ENCODE data around the gene PPP6R3. TPM values are rescaled to one million over a fixed set of nuclear protein-coding genes. Genes with fewer than 3 reads are reported as not detected.

PPP6R3 gene
- polyA plus RNA-seq, 1 donor from 2014 or later, result 111 TPM

DNA sequence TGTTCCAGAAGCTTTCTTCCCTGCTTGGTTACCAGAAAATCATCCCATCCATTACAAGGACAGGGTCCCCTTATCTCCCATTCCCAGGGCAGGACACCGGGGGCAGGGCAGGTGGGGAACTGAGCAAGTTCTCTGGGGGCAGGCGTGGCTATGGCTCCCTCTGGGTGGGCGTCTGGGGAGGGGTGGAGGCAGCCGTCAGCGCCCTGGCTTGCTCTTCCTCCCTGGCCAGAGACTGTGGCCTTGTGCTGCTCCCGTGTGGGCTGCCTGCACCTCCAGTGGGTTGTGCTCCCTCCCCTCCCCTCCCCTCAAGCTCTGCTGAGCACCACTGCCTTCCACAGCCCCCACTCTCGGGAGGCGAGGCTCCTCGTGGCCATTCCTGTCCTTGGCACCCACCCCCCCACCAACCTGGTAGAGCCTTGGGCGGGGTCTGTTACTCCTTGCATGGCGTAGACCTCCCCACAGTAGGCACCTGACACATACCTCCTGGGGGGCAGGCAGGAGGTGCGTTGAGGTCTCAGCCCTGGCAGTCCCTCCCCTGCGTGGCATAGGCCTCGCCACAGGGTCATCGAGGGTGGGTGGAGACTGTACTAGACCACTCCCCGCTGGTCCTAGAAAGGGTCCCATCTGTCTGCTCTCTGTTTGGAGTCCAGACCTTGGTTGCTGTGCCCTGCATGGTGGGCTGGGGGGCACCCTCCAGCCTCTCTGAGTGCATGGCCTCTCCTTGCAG is 24.2 kb upstream of the PPP6R3 start:
- H3F3A ChIP-seq (ENCODE audit: insufficient read depth, low read length, poor library complexity, severe bottlenecking), result no peaks in the 10 kb centered on the region
- no peak overlapping the region for H3K4me3 ChIP-seq (ENCODE audit: low read length)
- H3K36me3 ChIP-seq (ENCODE audit: insufficient read depth, low read length), result no peaks in the 10 kb centered on the region
- H3K79me2 ChIP-seq (replicated peaks; ENCODE audit: insufficient read depth, low read length), result no peaks in the 10 kb centered on the region
- TF ChIP-seq TAF1 (IDR thresholded peaks at IDR 0.05; ENCODE audit: low read depth), result no peak
- TF ChIP-seq MXI1 (conservative IDR thresholded peaks at IDR 0.05; ENCODE audit: poor library complexity, severe bottlenecking), result no peak
- TF ChIP-seq EZH2 (IDR thresholded peaks at IDR 0.05; ENCODE audit: borderline replicate concordance, insufficient read depth, low read length, poor library complexity, severe bottlenecking), result no peak
- TF ChIP-seq, protein P1, sequence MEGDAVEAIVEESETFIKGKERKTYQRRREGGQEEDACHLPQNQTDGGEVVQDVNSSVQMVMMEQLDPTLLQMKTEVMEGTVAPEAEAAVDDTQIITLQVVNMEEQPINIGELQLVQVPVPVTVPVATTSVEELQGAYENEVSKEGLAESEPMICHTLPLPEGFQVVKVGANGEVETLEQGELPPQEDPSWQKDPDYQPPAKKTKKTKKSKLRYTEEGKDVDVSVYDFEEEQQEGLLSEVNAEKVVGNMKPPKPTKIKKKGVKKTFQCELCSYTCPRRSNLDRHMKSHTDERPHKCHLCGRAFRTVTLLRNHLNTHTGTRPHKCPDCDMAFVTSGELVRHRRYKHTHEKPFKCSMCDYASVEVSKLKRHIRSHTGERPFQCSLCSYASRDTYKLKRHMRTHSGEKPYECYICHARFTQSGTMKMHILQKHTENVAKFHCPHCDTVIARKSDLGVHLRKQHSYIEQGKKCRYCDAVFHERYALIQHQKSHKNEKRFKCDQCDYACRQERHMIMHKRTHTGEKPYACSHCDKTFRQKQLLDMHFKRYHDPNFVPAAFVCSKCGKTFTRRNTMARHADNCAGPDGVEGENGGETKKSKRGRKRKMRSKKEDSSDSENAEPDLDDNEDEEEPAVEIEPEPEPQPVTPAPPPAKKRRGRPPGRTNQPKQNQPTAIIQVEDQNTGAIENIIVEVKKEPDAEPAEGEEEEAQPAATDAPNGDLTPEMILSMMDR (IDR thresholded peaks at IDR 0.05; ENCODE audit: poor library complexity, severe bottlenecking), result no peak
- no peak for TF ChIP-seq SMC3 (conservative IDR thresholded peaks at IDR 0.05; ENCODE audit: poor library complexity)
- no peak for TF ChIP-seq EP300 (conservative IDR thresholded peaks at IDR 0.05; ENCODE audit: poor library complexity, severe bottlenecking)
- no peak for TF ChIP-seq RAD21 (conservative IDR thresholded peaks at IDR 0.05)
- TF ChIP-seq, protein P2, sequence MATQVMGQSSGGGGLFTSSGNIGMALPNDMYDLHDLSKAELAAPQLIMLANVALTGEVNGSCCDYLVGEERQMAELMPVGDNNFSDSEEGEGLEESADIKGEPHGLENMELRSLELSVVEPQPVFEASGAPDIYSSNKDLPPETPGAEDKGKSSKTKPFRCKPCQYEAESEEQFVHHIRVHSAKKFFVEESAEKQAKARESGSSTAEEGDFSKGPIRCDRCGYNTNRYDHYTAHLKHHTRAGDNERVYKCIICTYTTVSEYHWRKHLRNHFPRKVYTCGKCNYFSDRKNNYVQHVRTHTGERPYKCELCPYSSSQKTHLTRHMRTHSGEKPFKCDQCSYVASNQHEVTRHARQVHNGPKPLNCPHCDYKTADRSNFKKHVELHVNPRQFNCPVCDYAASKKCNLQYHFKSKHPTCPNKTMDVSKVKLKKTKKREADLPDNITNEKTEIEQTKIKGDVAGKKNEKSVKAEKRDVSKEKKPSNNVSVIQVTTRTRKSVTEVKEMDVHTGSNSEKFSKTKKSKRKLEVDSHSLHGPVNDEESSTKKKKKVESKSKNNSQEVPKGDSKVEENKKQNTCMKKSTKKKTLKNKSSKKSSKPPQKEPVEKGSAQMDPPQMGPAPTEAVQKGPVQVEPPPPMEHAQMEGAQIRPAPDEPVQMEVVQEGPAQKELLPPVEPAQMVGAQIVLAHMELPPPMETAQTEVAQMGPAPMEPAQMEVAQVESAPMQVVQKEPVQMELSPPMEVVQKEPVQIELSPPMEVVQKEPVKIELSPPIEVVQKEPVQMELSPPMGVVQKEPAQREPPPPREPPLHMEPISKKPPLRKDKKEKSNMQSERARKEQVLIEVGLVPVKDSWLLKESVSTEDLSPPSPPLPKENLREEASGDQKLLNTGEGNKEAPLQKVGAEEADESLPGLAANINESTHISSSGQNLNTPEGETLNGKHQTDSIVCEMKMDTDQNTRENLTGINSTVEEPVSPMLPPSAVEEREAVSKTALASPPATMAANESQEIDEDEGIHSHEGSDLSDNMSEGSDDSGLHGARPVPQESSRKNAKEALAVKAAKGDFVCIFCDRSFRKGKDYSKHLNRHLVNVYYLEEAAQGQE (IDR thresholded peaks at IDR 0.05; ENCODE audit: borderline replicate concordance), result no peak
- TF ChIP-seq POLR2AphosphoS5 (IDR thresholded peaks at IDR 0.05), result no peak
- no peaks in the 10 kb centered on the region for H3K27me3 ChIP-seq (ENCODE audit: insufficient read depth, low read depth, low read length)
- H2AFZ ChIP-seq (ENCODE audit: low read depth, low read length), result no peak overlapping the region
- no peak overlapping the region for H3K9ac ChIP-seq (ENCODE audit: low read length)
- H4K20me1 ChIP-seq (ENCODE audit: insufficient read depth), result no peaks in the 10 kb centered on the region
- H3K9me2 ChIP-seq (ENCODE audit: insufficient read depth, low read length), result no peaks in the 10 kb centered on the region
- no peaks in the 10 kb centered on the region for H3K9me3 ChIP-seq (ENCODE audit: low read length)
- no peak overlapping the region for H3K27ac ChIP-seq (ENCODE audit: low read length)
- H3K4me2 ChIP-seq (ENCODE audit: low read length), result no peak overlapping the region

DNA sequence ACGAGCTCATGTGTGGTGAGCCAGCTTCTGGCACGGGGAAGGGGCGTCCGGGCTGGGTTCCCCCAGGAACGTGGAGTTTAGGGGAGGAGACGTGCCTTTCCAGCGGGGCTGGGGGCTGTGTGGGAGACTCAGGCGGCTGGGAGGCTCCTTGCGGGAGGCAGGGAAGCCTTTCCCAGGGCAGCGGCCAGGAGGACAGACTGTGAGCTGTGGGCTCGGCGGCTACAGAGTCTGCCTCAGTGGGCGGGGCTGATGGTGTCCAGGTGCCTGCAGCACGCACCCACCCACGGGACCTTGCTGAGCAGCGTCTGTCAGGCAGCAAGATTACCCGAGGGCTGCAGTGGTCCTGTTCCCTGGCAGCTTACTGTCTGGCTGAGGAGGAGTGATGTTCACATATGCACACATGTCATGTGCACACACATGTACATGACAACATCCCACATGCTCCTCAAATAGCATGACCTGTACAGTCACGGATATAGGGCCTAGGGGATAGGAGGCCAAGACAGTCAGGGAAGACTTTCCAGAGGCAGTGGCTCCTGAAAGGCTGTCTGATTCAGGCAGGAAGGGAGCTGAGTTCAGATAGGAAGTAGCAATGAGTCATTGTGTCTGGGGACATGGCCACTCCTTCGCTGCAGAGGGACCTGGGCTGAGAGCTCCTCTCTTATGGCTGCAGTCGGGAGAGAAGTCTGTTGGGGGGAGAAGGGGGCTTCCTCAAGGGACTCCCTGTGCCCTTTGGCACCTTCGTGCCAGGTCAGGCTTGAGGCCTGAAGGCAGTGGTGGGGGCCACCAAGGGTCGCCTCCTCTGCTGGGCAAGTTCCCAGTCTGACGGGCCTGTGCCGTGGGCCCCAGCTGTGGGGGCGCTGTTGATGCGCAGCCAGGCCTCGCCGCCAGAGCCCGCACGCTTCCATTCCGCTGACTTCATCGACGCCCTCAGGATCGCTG is 23.3 kb upstream of the PPP6R3 start:
- TF ChIP-seq RAD21 (conservative IDR thresholded peaks at IDR 0.05), result no peak
- TF ChIP-seq EP300 (conservative IDR thresholded peaks at IDR 0.05; ENCODE audit: poor library complexity, severe bottlenecking), result no peak
- TF ChIP-seq, protein P1 (IDR thresholded peaks at IDR 0.05; ENCODE audit: poor library complexity, severe bottlenecking), result no peak
- TF ChIP-seq, protein P2 (IDR thresholded peaks at IDR 0.05; ENCODE audit: borderline replicate concordance), result no peak
- no peak for TF ChIP-seq SMC3 (conservative IDR thresholded peaks at IDR 0.05; ENCODE audit: poor library complexity)
- H3K36me3 ChIP-seq (ENCODE audit: insufficient read depth, low read length), result no peaks in the 10 kb centered on the region
- H3K27me3 ChIP-seq (ENCODE audit: insufficient read depth, low read depth, low read length), result no peaks in the 10 kb centered on the region
- no peaks in the 10 kb centered on the region for H4K20me1 ChIP-seq (ENCODE audit: insufficient read depth)
- no peak overlapping the region for H3K4me3 ChIP-seq (ENCODE audit: low read length)
- H3K4me2 ChIP-seq (ENCODE audit: low read length), result no peak overlapping the region
- H2AFZ ChIP-seq (ENCODE audit: low read depth, low read length), result no peak overlapping the region
- no peaks in the 10 kb centered on the region for H3K79me2 ChIP-seq (replicated peaks; ENCODE audit: insufficient read depth, low read length)
- no peaks in the 10 kb centered on the region for H3F3A ChIP-seq (ENCODE audit: insufficient read depth, low read length, poor library complexity, severe bottlenecking)
- H3K27ac ChIP-seq (ENCODE audit: low read length), result no peak overlapping the region
- H3K9ac ChIP-seq (ENCODE audit: low read length), result no peak overlapping the region
- no peaks in the 10 kb centered on the region for H3K9me2 ChIP-seq (ENCODE audit: insufficient read depth, low read length)
- H3K9me3 ChIP-seq (ENCODE audit: low read length), result no peaks in the 10 kb centered on the region

Measured in neural cell (in vitro differentiated cells).